Measurements from ENCODE around the gene KIAA0930.

- TF ChIP-seq CTCF (conservative IDR thresholded peaks at IDR 0.05) (no peak), EZH2 (IDR thresholded peaks at IDR 0.05; ENCODE audit: low read depth) (no peak)
Observed at GRCh38 chr22:45195616-45196015, 45.1 kb downstream of the KIAA0930 start.

Data from PC-9 (cell line).